ENCODE data around the gene BCAS1. TPM values are rescaled to one million over a fixed set of nuclear protein-coding genes. Genes with fewer than 3 reads are reported as not detected.

BCAS1 gene
- total and polyA plus RNA-seq, 2 donors (not counting 3 experiments of a cell fraction or from before 2014, with no cell fraction given): not detected

- H3K4me1 ChIP-seq (ENCODE audit: control insufficient read depth, extremely low read depth, insufficient read depth, low read length): no peaks in the 10 kb centered on the region
- CTCF ChIA-PET: no interaction called here
- H3K27me3 ChIP-seq (ENCODE audit: control insufficient read depth in 2 of 2, insufficient read depth in 2 of 2, low read length in 2 of 2): peaks cover 4 to 5% of the 10 kb centered on the region in 2 experiments
- no peak overlapping the region for H3K27ac ChIP-seq (ENCODE audit: insufficient read depth, low read depth, low read length)
- no peaks in the 10 kb centered on the region for H3K9me3 ChIP-seq (replicated peaks; ENCODE audit: control insufficient read depth, insufficient read depth, low read length)
- intact Hi-C loops (cut with micrococcal nuclease): no loop called here
- H3K4me3 ChIP-seq (replicated peaks in 1 of 3; ENCODE audit: insufficient read depth in 1 of 3, low read depth in 1 of 3, low read length in 3 of 3): no peak overlapping the region
- H3K36me3 ChIP-seq (ENCODE audit: control insufficient read depth in 2 of 2, extremely low read depth in 1 of 2, insufficient read depth in 2 of 2, low read length in 2 of 2): no peaks in the 10 kb centered on the region
- BruUV-seq (replicated peaks): no TSS peak
- DNase-seq (ENCODE audit: low read depth, low spot score) (no peak), FAIRE-seq (no peak)
- no peak overlapping the region for H2AFZ ChIP-seq (ENCODE audit: low read depth, low read length)
- H3K9ac ChIP-seq (replicated peaks; ENCODE audit: extremely low read depth, insufficient read depth, low read length): no peak overlapping the region
- no peaks in the 10 kb centered on the region for H3K79me2 ChIP-seq (ENCODE audit: control insufficient read depth, insufficient read depth, low read length)
- TF ChIP-seq MAX (IDR thresholded peaks at IDR 0.05; ENCODE audit: insufficient read depth, insufficient read length): no peak
- TF ChIP-seq CTCF (IDR thresholded peaks at IDR 0.05; ENCODE audit: extremely low read depth in 1 of 2, insufficient read depth in 1 of 2, low read depth in 1 of 2, low read length in 2 of 2): no peak
- no peak for TF ChIP-seq POLR2AphosphoS5 (IDR thresholded peaks at IDR 0.05; ENCODE audit: insufficient read depth, low read depth, low read length)
- TF ChIP-seq POLR2A (IDR thresholded peaks at IDR 0.05; ENCODE audit: low read depth, low read length): no peak
- TF ChIP-seq JUN (IDR thresholded peaks at IDR 0.05; ENCODE audit: borderline replicate concordance, insufficient read depth, insufficient read length, low read depth): no peak
- no peak for TF ChIP-seq EZH2 (IDR thresholded peaks at IDR 0.05; ENCODE audit: borderline replicate concordance, low read depth, low read length, severe bottlenecking)
- TF ChIP-seq FOS (IDR thresholded peaks at IDR 0.05; ENCODE audit: borderline replicate concordance, insufficient read depth, low read length): no peak
- no peak for TF ChIP-seq MYC (IDR thresholded peaks at IDR 0.05; ENCODE audit: low read depth, low read length)
- no peak for TF ChIP-seq GATA2 (IDR thresholded peaks at IDR 0.05; ENCODE audit: insufficient read depth, insufficient read length, low read depth, low read length)
- dilution Hi-C loops (cut with MboI; ENCODE audit: extremely low pct_ligation_motif_present, low sequenced_read_pairs): no loop called here
- POLR2A ChIA-PET: no interaction called here
- H4K20me1 ChIP-seq (replicated peaks; ENCODE audit: control insufficient read depth, extremely low read depth, insufficient read depth, low read length): no peaks in the 10 kb centered on the region
- H3K9me1 ChIP-seq (replicated peaks; ENCODE audit: control insufficient read depth, extremely low read depth, insufficient read depth, low read length): no peaks in the 10 kb centered on the region
- no peak overlapping the region for H3K4me2 ChIP-seq (ENCODE audit: insufficient read depth, low read length)
Measured at GRCh38 chr20:53980031-53980465, 90.3 kb downstream of the BCAS1 start.
